ENCODE data around the gene CLEC2D.
"Not testable (repeated sequence)": the region's sequence is repeated elsewhere in the genome, so short reads cannot be mapped to it uniquely, and the experiment has no call there.

Gene CLEC2D

DNA sequence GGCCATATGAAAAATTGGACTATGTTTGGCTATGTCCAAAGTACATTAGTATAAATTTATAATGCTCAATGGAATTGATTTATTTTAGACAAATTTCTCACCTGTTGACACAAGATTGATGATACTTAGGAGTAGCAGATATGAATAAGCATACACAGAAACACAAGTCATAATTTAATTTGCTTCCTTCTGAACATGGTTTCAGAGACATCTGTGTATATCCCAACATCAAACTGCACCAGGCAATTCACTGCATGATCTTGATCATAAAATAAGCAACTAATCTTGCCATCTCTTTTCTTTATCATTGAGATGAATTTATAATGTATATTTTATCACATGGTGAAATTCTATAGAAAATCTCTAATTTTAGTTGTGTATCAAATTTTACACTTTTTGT, 59.6 kb downstream of the CLEC2D start:
- DNase-seq (ENCODE audit: low read depth in 2 of 2): no peak

DNA sequence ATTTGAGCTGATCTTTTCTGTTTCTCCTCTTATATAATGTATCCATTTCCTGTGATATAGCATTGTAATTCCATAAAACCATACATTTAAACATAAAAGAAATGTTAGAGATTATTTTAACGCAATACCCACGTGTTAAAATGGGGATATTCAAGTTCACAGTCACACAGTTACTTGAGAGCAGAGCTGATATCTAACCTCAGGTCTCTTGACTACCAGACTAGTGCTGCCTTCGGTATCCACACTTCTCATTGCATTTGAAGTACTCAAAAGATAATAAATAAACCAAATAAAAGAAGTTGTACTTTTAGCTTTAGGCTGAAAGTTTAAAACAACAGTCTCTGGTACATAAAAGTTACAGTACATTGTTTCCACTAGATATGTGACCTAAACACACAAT, 60.5 kb downstream of the CLEC2D start:
- no peak for DNase-seq (ENCODE audit: low read depth in 2 of 2)

- no peak for DNase-seq (ENCODE audit: low read depth in 2 of 2)
Measured at GRCh38 chr12:9730591-9730990, 61.1 kb downstream of the CLEC2D start.

DNA sequence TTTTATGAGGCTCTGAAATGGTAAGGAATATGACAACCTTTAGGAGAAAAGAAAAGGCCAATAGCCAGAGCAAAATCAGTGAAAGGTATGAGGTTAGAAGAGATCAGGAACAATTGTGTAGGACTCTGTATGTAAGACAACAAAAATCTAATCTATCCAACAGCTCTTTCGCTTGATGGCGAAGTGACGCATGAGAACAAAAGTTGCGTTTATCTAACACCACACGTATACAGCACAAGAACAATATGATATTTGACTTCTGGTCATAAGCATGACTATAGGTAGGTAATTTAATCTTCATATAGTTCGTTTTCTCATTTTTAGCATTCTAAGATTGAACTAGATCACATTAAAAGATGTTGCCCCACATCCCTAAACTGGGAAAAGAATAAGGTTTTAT, 61.9 kb downstream of the CLEC2D start:
- DNase-seq (ENCODE audit: low read depth in 2 of 2): no peak

- no peak for DNase-seq (ENCODE audit: low read depth in 2 of 2)
Measured at GRCh38 chr12:9731797-9732196, 62.3 kb downstream of the CLEC2D start.

GRCh38 chr12:9732921-9733461, 63.5 kb downstream of the CLEC2D start, which contains the start of gene CLECL1:
Gene CLECL1 (minus strand): TSS chr12:9733097.
- DNase-seq (ENCODE audit: low read depth in 2 of 2): no peak

- DNase-seq (ENCODE audit: low read depth in 2 of 2): no peak
Measured at GRCh38 chr12:9735601-9736000, 66.1 kb downstream of the CLEC2D start.

- no peak for DNase-seq (ENCODE audit: low read depth in 2 of 2)
Measured at GRCh38 chr12:9736936-9737705, 67.6 kb downstream of the CLEC2D start.

GRCh38 chr12:9738905-9739304, 69.4 kb downstream of the CLEC2D start:
- DNase-seq (ENCODE audit: low read depth in 2 of 2): not testable (repeated sequence)

- not testable (repeated sequence) for DNase-seq (ENCODE audit: low read depth in 2 of 2)
Measured at GRCh38 chr12:9739404-9740105, 70.0 kb downstream of the CLEC2D start.

DNA sequence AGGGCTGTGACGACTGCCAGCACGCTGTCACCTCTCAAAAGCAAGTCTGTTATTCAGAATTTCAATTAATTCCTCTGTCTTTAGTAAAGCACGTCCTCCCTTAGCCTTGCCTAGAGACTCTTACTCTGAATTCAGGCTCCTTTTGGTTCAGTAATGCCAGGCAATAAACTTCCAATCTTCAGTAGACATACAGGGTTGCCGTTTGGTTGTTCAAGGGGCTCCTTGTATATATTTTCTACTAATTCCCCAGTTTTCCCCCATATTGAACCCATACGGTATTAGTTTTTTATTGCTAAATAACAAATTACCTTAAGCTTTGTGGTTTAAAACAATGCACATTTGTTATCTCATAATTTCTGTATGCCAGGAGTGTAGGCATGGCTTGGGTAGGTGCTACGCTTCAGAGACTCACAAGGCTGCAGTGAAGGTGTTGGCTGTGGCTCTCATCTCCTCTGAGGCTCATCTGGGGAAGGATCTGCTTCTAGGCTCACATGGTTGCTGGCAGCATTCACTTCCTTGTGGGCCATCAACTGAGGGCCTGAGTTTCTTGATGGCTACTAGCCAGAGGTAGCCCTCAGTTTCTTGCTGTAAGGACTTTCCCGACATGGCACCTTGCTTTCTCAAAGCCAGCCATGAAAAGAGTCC, 70.7 kb downstream of the CLEC2D start:
- no peak for DNase-seq (ENCODE audit: low read depth in 2 of 2)

DNA sequence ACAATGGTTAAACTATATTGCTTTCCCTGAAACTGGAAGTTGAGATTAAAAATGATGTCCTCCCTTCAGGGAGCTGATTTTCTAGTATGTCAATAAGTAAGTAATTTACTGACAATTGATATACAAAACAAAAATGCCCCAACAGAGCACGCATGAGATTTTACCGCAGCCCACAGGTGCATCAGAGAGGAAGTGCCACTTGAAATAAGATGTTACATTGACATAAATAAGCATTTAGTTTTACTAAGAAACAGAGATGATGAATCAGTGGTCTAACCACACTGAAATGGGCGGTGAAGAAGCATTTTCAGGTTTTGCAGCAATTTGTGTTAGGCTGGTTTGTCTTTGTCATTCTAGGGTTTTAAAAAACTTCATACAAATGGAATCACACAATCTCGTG, 72.2 kb downstream of the CLEC2D start:
- peak in 1 of 2 donors; percentile 62 for DNase-seq (ENCODE audit: low read depth in 2 of 2)

DNA sequence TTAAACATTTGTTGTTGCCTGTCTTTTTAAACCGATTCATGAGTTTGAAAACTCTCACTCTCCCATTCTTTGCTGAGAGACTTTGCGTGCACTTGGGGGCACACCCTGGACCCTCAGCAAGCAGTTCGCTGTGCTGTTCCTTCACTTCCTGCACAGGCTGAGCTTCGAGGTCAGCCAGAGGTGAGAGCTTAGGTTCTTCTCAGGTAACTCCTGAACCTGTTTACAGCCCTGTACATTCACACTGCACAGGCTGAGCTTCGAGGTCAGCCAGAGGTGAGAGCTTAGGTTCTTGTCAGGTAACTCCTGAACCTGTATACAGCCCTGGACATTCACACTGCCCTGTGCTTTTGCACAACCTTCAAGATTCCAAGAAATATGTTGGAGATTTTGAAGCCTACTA, 73.1 kb downstream of the CLEC2D start:
- no peak for DNase-seq (ENCODE audit: low read depth in 2 of 2)

DNA sequence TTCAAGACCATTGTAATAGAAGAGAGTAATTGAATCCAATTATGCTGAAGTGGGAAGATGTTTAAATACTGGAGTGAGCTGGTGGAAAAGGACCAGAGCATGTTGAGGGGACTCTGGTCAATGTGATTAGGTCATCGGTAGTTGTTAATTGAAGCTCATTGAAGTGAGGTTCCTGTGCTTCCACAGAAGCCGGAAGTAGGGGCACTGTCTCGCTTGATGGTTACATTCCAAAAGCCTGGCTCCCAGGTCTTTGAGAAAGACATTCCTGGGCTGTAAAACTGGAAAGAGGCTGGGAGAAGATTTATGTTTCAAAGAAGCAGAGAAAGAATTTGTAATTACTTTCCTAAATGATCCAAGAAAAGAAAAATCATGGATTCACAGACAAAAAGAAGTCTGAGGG, 75.7 kb downstream of the CLEC2D start:
- DNase-seq (ENCODE audit: low read depth in 2 of 2): no peak

All from activated CD8-positive, alpha-beta memory T cell treated with anti-CD3 and anti-CD28 coated beads for 4 hours (primary cell).